ENCODE data around the gene KCNB1. TPM values are rescaled to one million over a fixed set of nuclear protein-coding genes. Genes with fewer than 3 reads are reported as not detected.
"Not testable (repeated sequence)": the region's sequence is repeated elsewhere in the genome, so short reads cannot be mapped to it uniquely, and the experiment has no call there.

KCNB1 gene
- total RNA-seq, 1 donor from 2014 or later: 6.1 TPM

DNA sequence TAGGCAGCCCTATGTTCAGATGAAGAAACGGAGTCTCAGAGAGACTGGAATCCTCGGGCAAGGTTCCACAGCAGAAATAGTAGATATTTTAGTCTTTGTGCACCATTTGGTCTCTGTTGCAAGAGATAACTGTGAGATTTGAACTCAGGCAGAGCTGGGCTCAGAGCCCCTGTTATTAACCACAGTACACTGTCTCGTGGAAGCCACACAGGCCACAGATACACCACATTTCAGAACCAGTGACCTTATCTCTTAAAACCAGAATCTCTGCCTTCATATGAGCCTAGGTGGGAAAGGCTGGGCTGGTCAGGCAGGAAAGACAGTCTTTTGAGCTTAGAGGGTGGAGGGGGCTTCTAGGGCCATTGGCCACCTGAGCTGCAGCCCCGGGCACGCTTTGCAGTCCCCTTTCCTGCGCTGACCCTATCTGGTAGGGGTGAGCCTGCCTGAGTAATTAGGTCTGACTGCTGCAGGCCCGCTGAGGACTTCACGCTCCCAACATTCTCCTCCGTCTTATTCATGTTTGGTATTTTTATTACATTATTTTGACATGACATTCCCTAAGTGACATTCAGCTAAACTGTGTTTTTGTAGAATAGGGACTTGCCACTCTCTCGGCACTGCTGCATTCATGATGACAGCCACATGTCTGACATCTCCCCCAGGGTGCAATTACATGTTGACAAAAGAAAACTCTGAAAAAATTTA is 71.1 kb downstream of the KCNB1 start:
- DNase-seq (ENCODE audit: low read depth): no peak

DNA sequence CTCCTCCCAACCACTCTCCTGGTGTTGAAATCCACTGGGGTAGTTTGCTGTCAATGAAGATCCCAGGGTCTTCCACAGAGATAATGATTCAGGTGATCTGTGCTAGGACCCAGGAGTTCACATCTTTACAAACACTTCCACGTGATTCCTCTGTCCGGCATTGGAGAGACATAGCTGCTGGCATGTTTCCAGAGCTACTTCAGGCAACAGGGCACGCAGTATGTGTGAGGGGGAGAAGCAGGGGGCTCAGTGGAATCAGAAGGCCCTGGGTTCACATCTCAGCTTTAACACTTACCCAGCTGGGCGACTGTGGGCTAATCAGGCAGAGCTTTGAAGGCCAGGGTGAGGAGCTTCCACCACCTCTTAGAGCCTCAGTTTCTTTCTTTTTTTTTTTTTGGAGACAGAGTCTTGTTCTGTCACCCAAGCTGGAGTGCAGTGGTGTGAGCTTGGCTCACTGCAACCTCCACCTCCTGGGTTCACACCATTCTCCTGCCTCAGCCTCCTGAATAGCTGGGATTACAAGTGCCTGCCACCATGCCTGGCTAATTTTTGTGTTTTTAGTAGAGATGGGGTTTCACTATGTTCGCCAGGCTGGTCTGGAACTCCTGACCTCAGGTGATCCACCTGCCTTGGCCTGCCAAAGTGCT is 72.4 kb downstream of the KCNB1 start:
- not testable (repeated sequence) for DNase-seq (ENCODE audit: low read depth)

DNA sequence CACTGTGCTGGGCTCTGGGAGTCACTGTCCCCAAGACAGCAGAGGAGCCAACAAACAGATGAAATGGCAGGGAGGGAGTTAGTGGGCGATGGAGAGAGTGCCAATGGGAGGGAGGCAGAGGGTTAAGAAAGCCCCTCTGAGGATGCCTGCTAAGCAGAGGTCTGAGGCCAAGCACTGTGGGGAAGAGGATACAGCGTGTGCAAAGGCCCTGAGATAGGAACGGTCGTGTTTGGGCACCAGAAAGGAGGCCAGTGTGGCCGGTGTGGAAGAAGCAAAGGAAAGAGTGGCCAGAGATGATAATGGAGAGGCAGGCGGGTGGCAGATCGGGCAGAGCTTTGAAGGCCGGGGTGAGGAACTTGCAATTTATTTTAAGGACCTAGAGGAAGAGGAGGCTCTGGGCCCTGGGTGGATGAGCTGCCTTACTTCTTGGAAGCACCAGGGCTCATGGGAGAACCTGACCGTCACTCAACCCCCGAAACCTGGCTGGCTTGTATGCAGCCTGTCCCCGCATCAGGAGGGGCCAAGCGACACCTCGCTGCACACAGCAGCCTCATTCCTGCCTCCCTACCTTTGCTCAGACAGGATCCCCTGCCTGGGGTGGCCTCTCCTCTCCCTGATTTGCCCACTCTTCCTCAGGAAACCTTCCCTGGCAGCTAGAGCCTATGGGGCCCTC is 73.0 kb downstream of the KCNB1 start:
- no peak for DNase-seq (ENCODE audit: low read depth)

DNA sequence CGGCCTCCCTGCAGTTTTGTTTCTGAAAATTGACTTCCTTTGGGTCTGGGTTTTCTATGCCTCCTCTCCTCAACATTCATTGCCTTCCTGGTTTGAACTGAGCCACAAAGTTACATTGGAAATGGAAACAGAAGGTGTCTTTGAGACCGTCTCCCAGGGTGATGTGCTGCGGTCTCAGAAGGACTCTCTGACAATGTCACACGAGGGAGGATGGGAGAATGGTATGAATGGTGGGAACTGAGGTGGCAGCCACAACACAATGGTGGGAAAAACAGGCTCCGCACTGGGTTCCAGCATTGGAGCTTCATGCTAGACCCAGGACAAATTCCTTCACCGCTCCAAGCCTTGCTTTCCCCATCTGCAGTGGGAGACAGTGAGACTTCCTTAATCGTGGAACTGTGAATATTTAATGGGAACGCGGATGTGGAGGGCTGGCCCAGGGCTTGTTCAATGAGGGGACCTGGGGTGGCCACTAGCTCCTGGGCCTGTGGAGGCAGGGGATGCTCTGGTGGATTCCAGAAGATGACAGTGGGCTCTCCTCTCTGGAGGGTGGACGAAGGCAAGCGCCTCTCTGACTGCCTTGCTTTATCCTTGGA is 73.9 kb downstream of the KCNB1 start:
- no peak for DNase-seq (ENCODE audit: low read depth)

DNA sequence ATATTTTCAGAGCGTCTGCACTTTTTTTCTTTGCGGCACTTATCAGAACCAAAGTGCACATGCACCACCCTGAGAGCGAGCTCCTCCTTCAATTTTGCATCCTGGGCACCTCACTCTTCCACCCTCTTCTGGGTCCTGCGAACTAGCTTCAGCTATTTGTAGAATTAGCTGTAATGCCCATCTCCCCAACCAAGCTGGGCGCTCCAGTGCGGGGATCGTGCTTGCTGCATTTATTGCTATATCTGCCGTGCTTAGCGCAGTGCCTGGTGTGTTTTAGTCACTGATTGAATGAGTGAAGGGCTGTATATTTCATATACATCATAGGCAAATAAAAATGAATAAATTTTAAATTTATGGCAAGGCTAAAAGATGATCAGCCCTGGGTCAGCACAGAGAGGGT is 75.8 kb downstream of the KCNB1 start:
- no peak for DNase-seq (ENCODE audit: low read depth)

DNA sequence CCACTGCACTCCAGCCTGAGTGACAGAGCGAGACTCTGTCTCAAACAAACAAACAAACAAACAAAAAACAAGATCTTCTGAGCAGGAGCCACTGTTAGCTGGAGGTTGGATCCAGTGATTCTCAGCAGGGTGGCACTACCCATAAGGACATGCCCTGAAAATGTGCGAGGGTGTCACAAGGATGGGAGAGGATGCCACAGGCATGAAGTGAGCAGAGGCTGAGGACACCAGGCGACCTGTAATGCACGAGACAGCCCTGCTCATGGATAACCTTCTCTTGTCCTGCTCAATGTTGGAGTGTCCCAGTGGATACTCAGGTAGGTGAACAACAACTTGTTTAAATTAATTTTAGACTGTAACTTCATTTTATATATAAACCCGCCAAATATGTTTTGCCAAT is 76.8 kb downstream of the KCNB1 start:
- DNase-seq (ENCODE audit: low read depth): no peak

DNA sequence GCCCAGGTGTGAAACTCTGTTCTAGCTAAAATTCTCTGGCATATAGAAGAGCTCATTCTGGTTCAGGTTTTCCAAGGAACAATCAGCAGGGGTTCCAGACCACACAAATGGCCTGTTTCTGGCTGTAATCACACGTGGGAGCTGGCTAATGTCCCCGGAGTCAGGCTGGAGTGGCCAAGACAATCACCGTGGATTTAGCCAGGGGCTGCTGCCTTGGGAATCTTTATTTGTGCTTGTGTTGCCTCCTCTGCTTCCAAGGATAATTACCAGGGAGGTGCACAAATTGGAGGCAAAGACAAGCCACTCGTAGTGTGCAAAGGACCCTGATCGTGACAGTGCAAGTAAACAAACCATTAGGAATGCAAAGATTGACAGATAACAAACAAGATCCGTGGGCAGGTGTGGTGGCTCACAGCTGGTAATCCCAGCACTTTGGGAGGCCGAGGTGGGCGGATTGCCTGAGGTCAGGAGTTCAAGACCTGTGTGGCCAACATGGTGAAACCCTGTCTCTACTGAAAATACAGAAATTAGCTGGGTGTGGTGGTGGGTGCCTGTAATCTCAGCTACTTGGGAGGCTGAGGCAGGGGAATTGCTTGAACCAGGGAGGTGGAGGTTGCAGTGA is 77.3 kb downstream of the KCNB1 start:
- no peak for DNase-seq (ENCODE audit: low read depth)

DNA sequence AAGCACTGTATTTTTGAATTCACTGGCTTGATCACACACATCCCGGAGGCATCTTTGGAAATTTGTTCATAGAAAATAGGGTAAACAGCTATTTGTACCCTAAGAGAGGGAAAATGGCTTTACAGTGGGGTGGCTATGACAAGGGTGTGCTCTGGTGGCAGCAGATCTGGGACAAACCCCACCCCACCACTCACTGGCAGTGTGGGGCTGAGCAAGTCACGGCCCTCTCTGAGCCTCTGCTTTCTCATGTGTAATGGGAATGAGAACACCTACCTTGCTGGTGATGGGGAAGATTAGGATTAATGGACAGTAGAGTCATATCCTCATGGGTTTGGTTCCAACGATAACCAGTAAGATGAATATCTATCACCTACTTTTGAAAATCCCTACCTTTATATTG is 78.0 kb downstream of the KCNB1 start:
- no peak for DNase-seq (ENCODE audit: low read depth)

DNA sequence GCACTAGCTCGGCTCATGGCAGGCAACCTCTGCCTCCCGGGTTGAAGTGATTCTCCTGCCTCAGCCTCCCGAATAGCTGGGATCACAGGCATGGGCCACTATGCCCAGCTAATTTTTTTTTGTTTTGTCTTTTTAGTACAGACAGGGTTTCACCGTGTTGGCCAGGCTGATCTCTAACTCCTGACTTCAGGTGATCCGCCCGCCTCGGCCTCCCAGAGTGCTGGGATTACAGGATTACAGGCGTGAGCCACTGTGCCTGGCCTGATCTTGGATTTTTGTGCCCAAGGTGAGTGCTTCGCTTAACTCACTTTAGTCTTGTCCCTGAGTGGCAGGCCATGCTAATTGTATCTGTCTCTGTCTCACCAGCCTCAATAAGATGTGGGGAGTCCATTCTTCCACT is 78.6 kb downstream of the KCNB1 start:
- no peak for DNase-seq (ENCODE audit: low read depth)

DNA sequence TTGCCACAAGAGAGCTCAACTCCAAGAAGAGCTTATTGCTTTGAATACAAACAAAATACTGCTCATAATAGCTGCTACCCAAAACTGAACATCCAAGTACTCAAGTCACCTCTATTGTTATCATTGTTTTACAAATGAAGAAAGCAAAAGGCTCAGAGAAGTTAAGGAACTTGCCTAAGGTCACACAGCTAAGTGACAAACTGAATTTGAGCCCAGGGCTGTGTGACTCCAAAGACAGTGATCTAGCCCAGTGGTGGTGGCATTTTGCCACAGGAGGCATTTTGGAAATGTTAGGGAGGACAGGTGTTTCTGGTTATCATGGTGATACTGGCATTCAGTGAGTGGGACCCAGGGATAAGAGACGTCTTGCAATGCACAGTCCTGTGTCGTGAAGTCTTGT is 79.5 kb downstream of the KCNB1 start:
- DNase-seq (ENCODE audit: low read depth): peak; percentile 38

DNA sequence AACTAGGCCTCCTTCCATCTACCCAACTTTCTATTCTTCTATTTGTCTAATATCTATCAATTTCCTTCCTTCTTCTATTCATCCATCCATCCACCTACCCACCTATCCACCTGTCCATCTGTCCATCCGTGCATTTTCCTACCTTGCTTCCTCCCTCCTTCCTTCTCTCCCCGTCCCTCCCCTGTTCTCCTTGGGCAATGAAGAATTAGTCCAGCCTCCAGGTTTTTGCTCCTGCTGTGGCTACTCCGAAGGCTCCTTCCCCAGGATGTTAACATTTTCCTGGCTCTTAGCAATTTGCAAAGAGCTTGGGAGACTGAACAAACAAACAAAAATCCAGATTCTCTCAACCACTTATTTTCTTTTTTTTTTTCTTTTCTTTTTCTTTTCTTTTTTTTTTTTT is 81.6 kb downstream of the KCNB1 start:
- DNase-seq (ENCODE audit: low read depth): no peak

DNA sequence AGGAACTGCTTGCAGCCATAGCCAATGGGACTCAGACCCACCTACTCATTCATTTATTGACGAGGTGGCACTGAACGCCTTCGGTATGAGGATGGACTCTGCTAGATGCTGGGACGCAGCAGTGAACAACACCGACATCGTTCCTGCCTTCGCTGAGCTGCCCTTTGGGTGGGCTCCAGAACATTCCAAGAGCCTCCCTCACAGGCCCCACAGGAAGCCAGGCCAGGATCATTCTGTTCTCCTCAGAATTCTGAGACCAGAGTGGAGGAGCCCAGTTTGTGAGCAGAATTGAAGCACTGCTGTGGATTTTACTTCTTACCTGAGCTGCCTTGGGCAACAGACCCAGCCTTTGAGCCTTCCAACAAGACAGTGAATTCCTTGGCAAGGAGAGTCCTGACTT is 82.1 kb downstream of the KCNB1 start:
- DNase-seq (ENCODE audit: low read depth): no peak

DNA sequence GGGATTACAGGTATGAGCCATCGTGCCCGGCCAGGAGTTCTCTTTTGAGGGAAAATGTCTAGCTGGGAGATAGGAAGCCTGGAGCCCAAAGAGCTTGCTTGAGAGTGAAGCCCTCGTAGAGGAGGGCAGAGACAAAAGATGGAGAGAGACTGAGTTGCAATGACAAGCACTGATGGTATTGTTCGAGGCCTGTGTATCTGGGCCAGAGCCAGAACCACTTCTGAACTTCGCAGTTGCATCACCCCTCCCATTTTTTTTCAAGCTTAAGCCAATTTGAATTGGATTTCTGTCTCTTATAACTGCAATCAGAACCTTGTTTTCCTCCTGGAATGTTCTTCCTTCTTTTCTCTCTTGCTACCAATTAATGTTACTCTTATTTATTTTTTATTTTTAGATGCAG is 83.1 kb downstream of the KCNB1 start:
- no peak for DNase-seq (ENCODE audit: low read depth)

DNA sequence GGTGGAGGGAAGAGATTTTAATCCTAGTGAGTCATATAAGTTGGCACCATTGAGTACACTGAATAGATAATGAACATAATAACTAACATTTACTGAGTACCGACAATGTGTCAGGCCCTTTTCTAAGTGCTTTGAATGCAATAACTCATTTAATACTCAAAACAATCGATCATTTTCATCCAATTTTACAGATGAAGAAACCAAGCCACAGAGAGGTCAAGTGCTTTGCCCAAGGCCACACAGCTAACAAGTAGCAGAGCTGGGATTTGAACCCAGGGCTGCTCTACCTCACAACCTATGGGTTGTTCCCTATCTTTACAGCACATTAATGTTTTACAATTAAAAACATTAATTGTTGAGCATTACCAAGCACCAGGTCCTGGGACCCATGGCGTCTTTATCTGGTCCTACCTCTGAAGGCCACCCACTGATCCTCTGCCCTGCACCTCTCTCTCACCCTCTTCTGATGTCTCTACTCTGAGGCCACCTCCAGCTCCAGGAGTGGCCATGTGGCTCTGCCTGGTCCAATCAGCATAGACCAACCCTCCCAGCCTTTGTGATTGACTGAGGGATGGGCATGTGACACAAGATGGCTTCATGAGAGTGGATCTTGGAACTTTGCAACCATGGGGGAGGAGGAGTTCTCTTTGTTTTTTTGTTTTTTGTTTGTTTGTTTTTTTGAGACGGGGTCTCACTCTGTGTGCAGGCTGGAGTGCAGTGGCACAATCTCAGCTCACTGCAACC is 83.9 kb downstream of the KCNB1 start:
- DNase-seq (ENCODE audit: low read depth): no peak

DNA sequence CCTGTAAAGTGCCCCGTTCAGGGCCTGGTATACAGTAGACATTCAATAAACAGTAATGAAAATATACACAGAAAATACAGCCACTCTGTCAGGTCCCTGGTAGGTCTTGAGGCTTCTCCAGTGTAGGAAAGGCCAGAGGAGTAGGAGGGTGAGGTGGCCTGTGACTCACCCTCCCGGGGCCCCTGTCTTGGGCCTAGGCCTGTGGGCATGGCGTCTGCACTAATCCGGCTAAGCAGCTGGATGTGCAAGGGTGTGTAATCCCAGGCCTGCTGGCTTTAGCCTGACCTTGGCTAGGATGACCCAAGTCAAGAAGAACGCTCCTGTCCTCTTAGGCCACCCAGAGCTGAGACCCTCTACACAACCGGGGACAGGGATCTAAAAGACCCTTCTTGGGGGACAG is 84.9 kb downstream of the KCNB1 start:
- DNase-seq (ENCODE audit: low read depth): peak; percentile 83

DNA sequence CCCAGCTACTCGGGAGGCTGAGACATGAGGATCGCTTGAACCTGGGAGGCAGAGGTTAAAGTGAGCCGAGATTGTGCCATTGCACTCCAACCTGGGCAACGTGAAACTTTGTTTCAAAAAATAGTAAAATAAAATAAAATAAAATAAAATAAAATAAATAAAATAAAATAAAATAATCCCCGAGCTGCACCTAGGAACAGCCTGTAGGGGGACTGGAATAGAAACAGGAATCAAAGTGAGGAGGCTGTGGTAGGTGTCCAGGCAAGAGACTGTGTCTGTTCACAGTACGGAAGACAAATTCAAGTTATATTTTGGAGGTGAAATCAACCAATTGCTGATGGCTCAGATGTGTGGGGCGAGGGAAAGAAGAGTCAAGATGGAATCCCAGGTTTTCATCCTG is 86.2 kb downstream of the KCNB1 start:
- no peak for DNase-seq (ENCODE audit: low read depth)

DNA sequence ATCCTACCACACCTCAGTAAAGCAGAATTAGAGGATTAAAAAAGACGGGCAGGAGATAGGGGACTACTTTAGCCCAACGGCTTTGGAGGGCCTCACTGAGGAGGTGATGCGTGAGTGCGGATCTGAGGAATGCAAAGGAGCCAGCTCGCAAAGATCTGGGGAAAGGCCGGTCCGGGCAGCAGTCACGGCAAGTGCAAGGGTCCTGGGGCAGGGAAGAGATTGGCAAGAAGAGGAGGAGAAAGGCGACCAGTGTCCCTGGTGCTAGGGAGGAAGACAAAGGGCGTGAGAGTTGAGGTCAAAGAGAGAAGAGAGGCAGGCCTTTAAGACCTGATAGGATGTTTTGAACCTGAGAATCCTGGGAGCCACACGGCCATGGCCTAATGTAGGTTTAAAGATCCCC is 86.8 kb downstream of the KCNB1 start:
- DNase-seq (ENCODE audit: low read depth): no peak

DNA sequence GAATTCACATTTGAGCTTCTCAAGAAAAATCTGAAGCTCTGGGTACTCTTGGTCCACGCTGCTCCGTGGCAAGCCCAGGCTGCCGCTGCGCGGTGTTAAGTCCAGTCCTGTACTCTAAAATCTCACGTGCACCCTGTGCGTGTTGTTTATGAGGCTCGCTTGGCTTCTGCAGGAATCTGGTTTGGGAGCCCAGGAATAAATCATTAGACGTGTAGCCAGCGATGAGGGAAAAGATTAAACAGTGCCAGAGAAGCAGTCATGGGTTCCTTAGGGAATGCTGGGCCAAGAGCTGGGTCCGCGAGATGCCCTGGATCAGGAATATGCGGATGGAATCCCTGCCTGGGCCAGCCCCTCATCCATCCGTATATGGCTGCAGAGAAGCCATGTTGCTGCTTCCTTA is 87.3 kb downstream of the KCNB1 start:
- no peak for DNase-seq (ENCODE audit: low read depth)

DNA sequence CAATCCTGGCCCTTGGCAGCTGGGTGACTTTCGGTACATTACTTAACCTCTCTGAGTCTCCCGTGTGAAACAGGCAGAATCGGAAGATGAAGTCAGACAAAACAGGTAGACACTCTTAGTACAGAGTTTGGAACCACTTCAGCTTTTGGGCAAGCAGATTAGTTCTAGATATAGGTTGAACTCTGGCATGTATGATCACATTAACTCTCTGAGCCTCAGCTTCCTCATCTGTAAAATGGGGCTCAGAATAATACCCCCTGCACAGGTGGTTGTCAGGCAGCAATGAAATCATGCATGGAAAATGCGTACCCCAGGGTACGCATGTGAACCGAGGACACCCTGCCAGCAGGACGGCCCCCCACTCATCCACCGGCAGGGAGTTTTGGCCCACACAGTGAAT is 87.7 kb downstream of the KCNB1 start:
- DNase-seq (ENCODE audit: low read depth): no peak

DNA sequence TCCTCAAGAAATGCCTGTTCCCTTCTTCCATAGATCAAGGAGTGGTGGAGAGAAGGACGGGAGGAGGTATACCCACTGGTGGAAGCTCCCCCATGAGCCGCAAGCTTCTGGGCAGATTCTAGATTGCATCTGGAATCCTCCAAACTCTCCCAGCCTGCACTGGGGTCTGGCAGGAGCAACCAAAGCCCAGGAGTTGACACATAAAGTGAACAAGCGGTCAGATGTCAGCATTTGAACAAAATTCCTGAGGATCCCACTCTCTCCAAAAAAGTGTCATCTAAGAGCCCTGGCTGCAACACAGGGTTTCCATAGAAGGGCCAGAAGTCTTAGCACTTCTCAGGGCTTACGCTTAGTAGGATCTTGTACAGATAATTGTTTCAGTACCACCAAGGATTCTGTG is 88.2 kb downstream of the KCNB1 start:
- DNase-seq (ENCODE audit: low read depth): no peak

DNA sequence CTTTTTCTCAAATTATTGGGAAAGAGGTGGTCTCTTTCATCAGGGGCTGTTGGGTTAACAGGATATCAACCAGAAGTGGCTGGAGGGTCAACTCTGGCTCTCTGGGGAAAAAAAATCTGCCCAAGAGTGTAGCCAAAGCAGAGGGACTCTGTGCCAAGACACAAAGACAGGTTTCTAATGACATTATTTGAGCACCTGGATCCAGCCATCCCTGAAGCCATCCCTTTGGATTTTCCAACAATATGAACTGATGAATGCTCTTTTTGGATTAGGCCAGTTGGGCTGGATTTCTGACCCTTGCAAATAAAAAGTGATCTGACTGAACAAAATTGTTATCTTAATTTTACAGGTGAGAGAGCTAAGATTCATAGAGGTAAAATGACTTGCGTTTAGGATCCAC is 88.7 kb downstream of the KCNB1 start:
- DNase-seq (ENCODE audit: low read depth): no peak
